Measurements from ENCODE around the gene FRMD4A. TPM values are rescaled to one million over a fixed set of nuclear protein-coding genes. Genes with fewer than 3 reads are reported as not detected.
A peak's percentile ranks its signal among the peaks of the same experiment; 100 is the strongest.

FRMD4A gene
- total and polyA plus RNA-seq, 10 of the 15 experiments (the other 5 are each of a cell fraction or from before 2014, with no cell fraction given): 17.8 to 75.2 (median 39.1) TPM

- H2AFZ ChIP-seq (ENCODE audit: control insufficient read depth, low read depth, low read length): no peak overlapping the region
- peaks cover 5% of the 10 kb centered on the region; the same call in 2 of the 3 replicates for H3K9me3 ChIP-seq (replicated peaks; ENCODE audit: control insufficient read depth, insufficient read depth, low read length)
- TSS peak; percentile 29 for BruUV-seq (replicated peaks)
- in situ Hi-C loops (cut with MboI): no loop called here
- H4K20me1 ChIP-seq (ENCODE audit: control insufficient read depth, insufficient read depth): no peaks in the 10 kb centered on the region
- no peak overlapping the region for H3K4me2 ChIP-seq (ENCODE audit: control insufficient read depth, insufficient read depth)
- POLR2A ChIA-PET: no interaction called here
- H3K9ac ChIP-seq (ENCODE audit: control insufficient read depth, insufficient read depth, low read length): no peak overlapping the region
- WGBS (ENCODE audit: insufficient coverage, insufficient replicate concordance, low lambda C conversion rate, missing lambda C conversion rate): 70% methylated on average over 4 of the region's 4 CpGs
- no peak for TF ChIP-seq USF2 (IDR thresholded peaks at IDR 0.05; ENCODE audit: borderline replicate concordance, low read depth, low read length)
- FAIRE-seq (no peak), ATAC-seq (no peak), DNase-seq (ENCODE audit: low read depth, low spot score) (no peak)
- H3K4me3 ChIP-seq: no peak overlapping the region
- no peaks in the 10 kb centered on the region; a peak in 1 of 4 replicates for H3K36me3 ChIP-seq (ENCODE audit: control insufficient read depth in 2 of 2, insufficient read depth in 2 of 2, low read length in 1 of 2)
- no peaks in the 10 kb centered on the region; the same call in none of the 2 replicates for H3K79me2 ChIP-seq (ENCODE audit: control insufficient read depth, insufficient read depth, low read length)
- RAD21 ChIA-PET (ENCODE audit: unreplicated experiment): no interaction called here
- intact Hi-C loops (cut with micrococcal nuclease; ENCODE audit: unreplicated experiment): loop anchor here (5.0 kb wide), 1 partner anchor 99 kb away; no protein-coding TSS in a partner anchor
- CTCF ChIA-PET: no interaction called here
- H3K4me1 ChIP-seq (ENCODE audit: control insufficient read depth, insufficient read depth, low read length): peaks cover 15% of the 10 kb centered on the region
- H3K27ac ChIP-seq (ENCODE audit: control insufficient read depth, insufficient read depth): no peak overlapping the region
- SMC1A ChIA-PET (ENCODE audit: uncharacterized antibody, unreplicated experiment): interaction anchor here (1.0 kb wide), 1 partner anchor 14 kb away, joined by 3 read pairs; no protein-coding TSS in a partner anchor
- no peaks in the 10 kb centered on the region for H3K27me3 ChIP-seq (replicated peaks in 1 of 2; ENCODE audit: control insufficient read depth in 2 of 2, insufficient read depth in 2 of 2, low read length in 1 of 2)
These were observed 422.2 kb downstream of the FRMD4A start for GRCh38 chr10:13908475-13908874.

- CTCF ChIA-PET: no interaction called here
- H3K27me3 ChIP-seq (replicated peaks in 1 of 2; ENCODE audit: control insufficient read depth in 2 of 2, insufficient read depth in 2 of 2, low read length in 1 of 2): no peaks in the 10 kb centered on the region
- H3K4me3 ChIP-seq: no peak overlapping the region
- peaks cover 15% of the 10 kb centered on the region for H3K4me1 ChIP-seq (ENCODE audit: control insufficient read depth, insufficient read depth, low read length)
- H3K79me2 ChIP-seq (ENCODE audit: control insufficient read depth, insufficient read depth, low read length): no peaks in the 10 kb centered on the region; the same call in none of the 2 replicates
- BruUV-seq (replicated peaks): no TSS peak
- H4K20me1 ChIP-seq (ENCODE audit: control insufficient read depth, insufficient read depth): no peaks in the 10 kb centered on the region
- SMC1A ChIA-PET (ENCODE audit: uncharacterized antibody, unreplicated experiment): interaction anchor here (1.0 kb wide), 1 partner anchor 15 kb away, joined by 3 read pairs; no protein-coding TSS in a partner anchor
- intact Hi-C loops (cut with micrococcal nuclease; ENCODE audit: unreplicated experiment): loop anchor here (5.0 kb wide), 1 partner anchor 100 kb away; no protein-coding TSS in a partner anchor
- no peak overlapping the region; the same call in 1 of the 2 replicates for H2AFZ ChIP-seq (ENCODE audit: control insufficient read depth, low read depth, low read length)
- no peak for DNase-seq (ENCODE audit: low read depth, low spot score)
- no peak overlapping the region for H3K4me2 ChIP-seq (ENCODE audit: control insufficient read depth, insufficient read depth)
- in situ Hi-C loops (cut with MboI): no loop called here
- 13% methylated on average over 6 of the region's 6 CpGs for WGBS (ENCODE audit: insufficient coverage, insufficient replicate concordance, low lambda C conversion rate, missing lambda C conversion rate)
- TF ChIP-seq SPI1 (IDR thresholded peaks at IDR 0.05; ENCODE audit: borderline replicate concordance, insufficient read depth, low read depth, low read length) (peak; percentile 19; the same call in 1 of the 2 replicates), RELB (IDR thresholded peaks at IDR 0.05; ENCODE audit: low read depth) (peak; percentile 30; the same call in 1 of the 2 replicates), PKNOX1 (IDR thresholded peaks at IDR 0.05) (peak; percentile 25; the same call in 1 of the 2 replicates), SRF (IDR thresholded peaks at IDR 0.05; ENCODE audit: low read depth in 2 of 2, low read length in 2 of 2) (no peak)
- ATAC-seq: peak; percentile 68
- H3K36me3 ChIP-seq (ENCODE audit: control insufficient read depth in 2 of 2, insufficient read depth in 2 of 2, low read length in 1 of 2): no peaks in the 10 kb centered on the region; a peak in 1 of 4 replicates
- peaks cover 5% of the 10 kb centered on the region; the same call in 2 of the 3 replicates for H3K9me3 ChIP-seq (replicated peaks; ENCODE audit: control insufficient read depth, insufficient read depth, low read length)
- no peak for FAIRE-seq
- POLR2A ChIA-PET: interaction anchor here (0.6 kb wide), 1 partner anchor 520 kb away, joined by 3 read pairs; no protein-coding TSS in a partner anchor
- H3K9ac ChIP-seq (ENCODE audit: control insufficient read depth, insufficient read depth, low read length): no peak overlapping the region
- RAD21 ChIA-PET (ENCODE audit: unreplicated experiment): interaction anchor here (0.6 kb wide), 1 partner anchor 130 kb away, joined by 5 read pairs; no protein-coding TSS in a partner anchor
- 0 out of 2 replicates have a peak overlapping the region, but pooled peaks have one; percentile 28 for H3K27ac ChIP-seq (ENCODE audit: control insufficient read depth, insufficient read depth)
These were observed 423.2 kb downstream of the FRMD4A start for GRCh38 chr10:13907570-13907969.

Measured in GM12878 (cell line).